ENCODE data around the gene TRIL.

TRIL gene

GRCh38 chr7:28964056-28964455 lies 5.9 kb upstream of the TRIL start:
- H3K4me3 ChIP-seq (ENCODE audit: low read length), result no peak overlapping the region
- TF ChIP-seq CTCF (conservative IDR thresholded peaks at IDR 0.05; ENCODE audit: low read length), result no peak
- DNase-seq (ENCODE audit: low read depth), result no peak

DNA sequence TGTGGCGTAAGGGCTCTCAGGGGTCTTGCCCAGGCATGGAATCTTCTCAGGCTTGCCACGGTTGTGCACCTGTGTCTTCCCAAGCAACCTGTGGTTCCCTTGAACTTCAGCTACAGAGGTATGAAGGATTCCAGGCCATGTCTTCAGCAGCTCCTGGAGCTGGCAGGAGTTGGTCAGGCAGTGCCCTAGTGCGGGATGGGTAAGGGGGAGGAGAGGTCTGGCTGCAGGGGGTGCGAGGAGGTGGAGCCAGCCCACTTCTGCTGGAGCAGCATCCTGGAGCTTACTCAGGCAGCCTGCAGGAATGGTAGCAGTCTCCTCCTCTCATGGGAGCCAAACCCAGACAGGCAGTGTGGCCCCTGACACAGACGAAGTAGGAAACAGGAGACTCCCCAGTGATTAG lies 3.8 kb upstream of the TRIL start:
- no peak overlapping the region for H3K4me3 ChIP-seq (ENCODE audit: low read length)
- TF ChIP-seq CTCF (conservative IDR thresholded peaks at IDR 0.05; ENCODE audit: low read length), result no peak
- DNase-seq (ENCODE audit: low read depth), result no peak

- no peak overlapping the region for H3K4me3 ChIP-seq (ENCODE audit: low read length)
- DNase-seq (ENCODE audit: low read depth), result no peak
- no peak for TF ChIP-seq CTCF (conservative IDR thresholded peaks at IDR 0.05; ENCODE audit: low read length)
Measured at GRCh38 chr7:28960071-28960840, 2.1 kb upstream of the TRIL start.

- TF ChIP-seq CTCF (conservative IDR thresholded peaks at IDR 0.05; ENCODE audit: low read length), result no peak
- no peak overlapping the region; the same call in 1 of the 2 replicates for H3K4me3 ChIP-seq (ENCODE audit: low read length)
- no peak for DNase-seq (ENCODE audit: low read depth)
Measured at GRCh38 chr7:28958980-28959347, 834 bp upstream of the TRIL start.

GRCh38 chr7:28957751-28958234 lies 337 bp downstream of the TRIL start:
- H3K4me3 ChIP-seq (ENCODE audit: low read length), result peak overlapping the region; percentile 44
- no peak for TF ChIP-seq CTCF (conservative IDR thresholded peaks at IDR 0.05; ENCODE audit: low read length)
- DNase-seq (ENCODE audit: low read depth), result no peak

DNA sequence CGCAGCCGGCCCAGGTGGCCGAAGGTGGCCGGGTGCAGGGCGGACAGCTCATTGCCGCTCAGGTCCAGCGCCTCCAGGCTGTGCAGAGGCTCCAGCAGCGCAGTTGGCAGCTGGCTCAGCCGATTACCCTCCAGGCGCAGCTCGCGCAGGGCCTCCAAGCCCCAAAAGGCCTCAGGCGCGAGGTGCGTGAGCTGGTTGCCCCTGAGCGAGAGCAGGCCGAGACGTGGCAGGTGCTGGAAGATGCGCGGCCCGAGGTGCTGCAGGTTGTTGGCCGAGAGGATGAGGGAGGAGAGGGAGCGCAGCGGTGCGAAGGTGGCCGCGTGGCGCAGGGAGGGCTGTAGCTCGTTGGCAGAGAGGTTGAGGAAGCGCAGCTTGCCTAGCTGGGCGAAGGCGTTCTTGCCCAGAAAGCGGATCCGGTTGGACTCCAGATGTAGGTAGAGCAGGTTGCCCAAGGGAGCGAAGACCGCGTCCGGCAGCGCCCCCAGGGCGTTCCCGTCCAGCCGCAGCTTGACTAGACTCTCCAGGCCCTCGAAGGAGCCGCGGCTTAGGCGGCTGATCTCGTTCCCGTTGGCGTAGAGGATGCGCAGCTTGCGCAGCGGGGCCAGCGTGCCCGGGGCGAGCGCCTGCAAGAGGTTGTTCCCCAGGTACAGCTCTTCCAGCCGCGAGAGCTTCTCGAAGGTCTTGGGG lies 923 bp downstream of the TRIL start:
- DNase-seq (ENCODE audit: low read depth), result no peak
- H3K4me3 ChIP-seq (ENCODE audit: low read length), result peak overlapping the region; percentile 7

More for the DNA sequence above, 923 bp downstream of the TRIL start:
- no peak for TF ChIP-seq CTCF (conservative IDR thresholded peaks at IDR 0.05; ENCODE audit: low read length)
